HEK293 (cell line): ENCODE data around the gene MAPK9.
A peak's percentile ranks its signal among the peaks of the same experiment; 100 is the strongest.
"Not testable (repeated sequence)": the region's sequence is repeated elsewhere in the genome, so short reads cannot be mapped to it uniquely, and the experiment has no call there.

Experiments used
- CTCF ChIA-PET: fragments of 350-600 bp; formaldehyde crosslinking; extraction: SDS; loops from one replicate; lab custom pipeline; 2021; ENCODE audit warnings: antibody characterized with exemption; lab: Yijun Ruan, JAX
- POLR2A ChIA-PET: fragments of 300-600 bp; formaldehyde crosslinking; extraction: SDS; loops from one replicate; lab custom pipeline; 2020; ENCODE audit warnings: antibody characterized with exemption, inconsistent platforms; lab: Yijun Ruan, JAX
- H3K27ac ChIP-seq: fragments of 200-500 bp; sonication (Bioruptor generic); 2 replicates; pipeline ENCODE4 v1.5.1; 2014; ENCODE audit warnings: low read depth, low read length, control low read depth, inconsistent platforms; ENCODE audit errors: extremely low read depth
- H3K36me3 ChIP-seq, 2 experiments: fragments of 200-500 bp in 1 of 2; sonication (Bioruptor generic) in 1 of 2; 1 replicate in 1 of 2; 2 replicates in 1 of 2; pipeline ENCODE4 v1.5.1; 2014 to 2017; ENCODE audit warnings: inconsistent platforms in 2 of 2, low read length in 2 of 2; ENCODE audit not compliant: control insufficient read depth in 2 of 2, insufficient read depth in 1 of 2
- H3K4me1 ChIP-seq: fragments of 200-500 bp; sonication (Bioruptor generic); 2 replicates; pipeline ENCODE4 v1.5.1; 2014; ENCODE audit warnings: mild to moderate bottlenecking, low read length, inconsistent platforms; ENCODE audit not compliant: control insufficient read depth, insufficient read depth
- H3K4me3 ChIP-seq: 2 replicates; pipeline ENCODE4 v1.5.1; 2011; ENCODE audit warnings: low read depth, mild to moderate bottlenecking, control low read depth, low read length, moderate library complexity
- H3K9me3 ChIP-seq: fragments of 200-500 bp; sonication (Bioruptor generic); 2 replicates; pipeline ENCODE4 v1.5.1; 2014; ENCODE audit warnings: low read depth, low read length, inconsistent platforms; ENCODE audit not compliant: control insufficient read depth, insufficient read depth
- BCL11A ChIP-seq: fragments of 450-650 bp; formaldehyde crosslinking; IDR thresholded peaks from 2 replicates; pipeline ENCODE4 v1.5.1; 2016; ENCODE audit warnings: low read depth, missing biosample characterization, missing genetic modification characterization
- GFI1B ChIP-seq: fragments of 450-650 bp; formaldehyde crosslinking; IDR thresholded peaks from 2 replicates; pipeline ENCODE4 v1.5.1; 2016; ENCODE audit warnings: missing biosample characterization, missing genetic modification characterization
- GLIS2 ChIP-seq: fragments of 450-650 bp; formaldehyde crosslinking; IDR thresholded peaks from 2 replicates; pipeline ENCODE4 v1.5.1; 2016; ENCODE audit warnings: missing biosample characterization, missing genetic modification characterization
- SP2 ChIP-seq: fragments of 450-650 bp; formaldehyde crosslinking; IDR thresholded peaks from 2 replicates; pipeline ENCODE4 v1.5.1; 2016; ENCODE audit warnings: missing biosample characterization, missing genetic modification characterization
- ZBTB10 ChIP-seq: fragments of 450-650 bp; formaldehyde crosslinking; IDR thresholded peaks from 2 replicates; pipeline ENCODE4 v1.5.1; 2016; ENCODE audit warnings: missing biosample characterization, missing genetic modification characterization
- ZNF10 ChIP-seq: fragments of 450-650 bp; formaldehyde crosslinking; IDR thresholded peaks from 2 replicates; pipeline ENCODE4 v1.5.1; 2017; ENCODE audit warnings: missing biosample characterization, missing genetic modification characterization
- ZNF157 ChIP-seq: fragments of 450-650 bp; formaldehyde crosslinking; IDR thresholded peaks from 2 replicates; pipeline ENCODE4 v1.5.1; 2016; ENCODE audit warnings: missing biosample characterization, missing genetic modification characterization
- ZNF18 ChIP-seq: fragments of 450-650 bp; formaldehyde crosslinking; IDR thresholded peaks from 2 replicates; pipeline ENCODE4 v1.5.1; 2016; ENCODE audit warnings: missing biosample characterization, missing genetic modification characterization
- ZNF2 ChIP-seq: fragments of 450-650 bp; formaldehyde crosslinking; IDR thresholded peaks from 2 replicates; pipeline ENCODE4 v1.5.1; 2016; ENCODE audit warnings: missing biosample characterization, missing genetic modification characterization
- ZNF202 ChIP-seq: fragments of 450-650 bp; formaldehyde crosslinking; IDR thresholded peaks from 2 replicates; pipeline ENCODE4 v1.5.1; 2016; ENCODE audit warnings: missing biosample characterization, missing genetic modification characterization, borderline replicate concordance
- ZNF223 ChIP-seq: fragments of 450-650 bp; formaldehyde crosslinking; IDR thresholded peaks from 2 replicates; pipeline ENCODE4 v1.5.1; 2016; ENCODE audit warnings: missing biosample characterization, missing genetic modification characterization
- ZNF239 ChIP-seq: fragments of 450-650 bp; formaldehyde crosslinking; IDR thresholded peaks from 2 replicates; pipeline ENCODE4 v1.5.1; 2016; ENCODE audit warnings: missing biosample characterization, missing genetic modification characterization
- ZNF274 ChIP-seq, 2 experiments: fragments of 200-500 bp in 1 of 2; fragments of 450-650 bp in 1 of 2; sonication (Bioruptor generic) in 1 of 2; formaldehyde crosslinking in 1 of 2; IDR thresholded peaks; 2 replicates each; pipeline versions ENCODE4 v1.5.1 to v1.6.1; 2014 to 2016; ENCODE audit warnings: borderline replicate concordance in 1 of 2, inconsistent platforms in 1 of 2, low read length in 1 of 2, missing biosample characterization in 1 of 2, missing genetic modification characterization in 1 of 2
- ZNF366 ChIP-seq: fragments of 450-650 bp; formaldehyde crosslinking; conservative IDR thresholded peaks from 2 replicates; pipeline ENCODE4 v1.5.1; 2016; ENCODE audit warnings: missing biosample characterization, missing genetic modification characterization
- ZNF398 ChIP-seq: fragments of 450-650 bp; formaldehyde crosslinking; IDR thresholded peaks from 2 replicates; pipeline ENCODE4 v1.5.1; 2017; ENCODE audit warnings: missing biosample characterization, missing genetic modification characterization
- ZNF426 ChIP-seq: fragments of 450-650 bp; formaldehyde crosslinking; IDR thresholded peaks from 2 replicates; pipeline ENCODE4 v1.5.1; 2017; ENCODE audit warnings: missing biosample characterization, missing genetic modification characterization, mild to moderate bottlenecking, inconsistent platforms, moderate library complexity
- ZNF514 ChIP-seq: fragments of 450-650 bp; formaldehyde crosslinking; IDR thresholded peaks from 2 replicates; pipeline ENCODE4 v1.5.1; 2016; ENCODE audit warnings: missing biosample characterization, missing genetic modification characterization
- ZNF521 ChIP-seq: fragments of 450-650 bp; formaldehyde crosslinking; IDR thresholded peaks from 2 replicates; pipeline ENCODE4 v1.5.1; 2017; ENCODE audit warnings: missing biosample characterization, mild to moderate bottlenecking, missing genetic modification characterization
- ZNF600 ChIP-seq: fragments of 450-650 bp; formaldehyde crosslinking; IDR thresholded peaks from 2 replicates; pipeline ENCODE4 v1.5.1; 2016; ENCODE audit warnings: missing biosample characterization, missing genetic modification characterization
- ZNF654 ChIP-seq: fragments of 450-650 bp; formaldehyde crosslinking; IDR thresholded peaks from 2 replicates; pipeline ENCODE4 v1.5.1; 2016; ENCODE audit warnings: low read depth, missing biosample characterization, missing genetic modification characterization
- ZNF707 ChIP-seq: fragments of 450-650 bp; formaldehyde crosslinking; IDR thresholded peaks from 2 replicates; pipeline ENCODE4 v1.5.1; 2016; ENCODE audit warnings: missing biosample characterization, missing genetic modification characterization
- ZSCAN18 ChIP-seq: fragments of 450-650 bp; formaldehyde crosslinking; IDR thresholded peaks from 2 replicates; pipeline ENCODE4 v1.5.1; 2016; ENCODE audit warnings: missing biosample characterization, missing genetic modification characterization

The MAPK9 gene

GRCh38 chr5:180210961-180211760, 80.7 kb downstream of the MAPK9 start:
- ChIA-PET POLR2A (no interaction called here), CTCF (interaction anchor here (0.6 to 3.5 kb wide), 3 partner anchors 10 to 161 kb away, joined by 3 to 10 read pairs (median 3); no protein-coding TSS in a partner anchor)
- H3K36me3 ChIP-seq = no peaks in the 10 kb centered on the region
- H3K27ac ChIP-seq = no peak overlapping the region
- no peak overlapping the region for H3K4me3 ChIP-seq
- no peaks in the 10 kb centered on the region; the same call in 1 of the 2 replicates for H3K4me1 ChIP-seq
- H3K9me3 ChIP-seq = no peaks in the 10 kb centered on the region
- TF ChIP-seq ZNF398 (tag by site-specific recombination) (no peak), ZNF157 (no peak), ZNF2 (tag by site-specific recombination) (no peak), ZNF521 (tag by site-specific recombination) (no peak), ZNF707 (no peak)

- POLR2A ChIA-PET = interaction anchor here (0.7 kb wide), 2 partner anchors 71 to 203 kb away, joined by 3 read pairs; no protein-coding TSS in a partner anchor
- H3K4me3 ChIP-seq, H3K36me3 ChIP-seq, H3K4me1 ChIP-seq: not testable (repeated sequence)
- 0 out of 2 replicates have a peak, but pooled peaks have one; percentile 40 for TF ChIP-seq ZNF10 (tag by site-specific recombination)
- peak; percentile 36; the same call in 1 of the 2 replicates for TF ChIP-seq ZNF600 (tag by site-specific recombination)
- TF ChIP-seq SP2 (tag by site-specific recombination) = peak; percentile 23
- peak; percentile 90 for TF ChIP-seq ZNF223
- TF ChIP-seq, all 188 proteins: peak for 4; not testable (repeated sequence) for 184
- H3K9me3 ChIP-seq, H3K27ac ChIP-seq: not testable (repeated sequence)
- CTCF ChIA-PET = interaction anchor here (1.1 to 3.5 kb wide), 5 partner anchors 9 to 118 kb away, joined by 3 to 10 read pairs (median 7); no protein-coding TSS in a partner anchor
Observed at GRCh38 chr5:180210077-180210476, 81.8 kb downstream of the MAPK9 start.

- Histone ChIP-seq H3K4me1 (no peaks in the 10 kb centered on the region; the same call in 1 of the 2 replicates), H3K36me3 (no peaks in the 10 kb centered on the region), H3K27ac (peak within 1 kb of the TSS; percentile 9; the same call in 1 of the 2 replicates), H3K4me3 (peak within 1 kb of the TSS; percentile 47)
- ChIA-PET CTCF (interaction anchor here (0.5 to 3.5 kb wide), 16 partner anchors 8 to 354 kb away, joined by 3 to 10 read pairs (median 3); partner anchors contain the start of gene MAPK9), POLR2A (interaction anchor here (0.7 to 1.5 kb wide), 2 partner anchors 70 to 80 kb away, joined by 3 to 4 read pairs; no protein-coding TSS in a partner anchor)
- TF ChIP-seq ZNF274 (IDR thresholded peaks at IDR 0.05; ENCODE audit: low read length) (no peak), ZNF274 (tag by site-specific recombination; IDR thresholded peaks at IDR 0.05; ENCODE audit: borderline replicate concordance) (no peak), ZBTB10 (tag by site-specific recombination) (0 out of 2 replicates have a peak, but pooled peaks have one; percentile 39), ZNF514 (tag by site-specific recombination) (no peak), ZNF239 (no peak), ZNF202 (tag by site-specific recombination) (no peak), GFI1B (tag by site-specific recombination) (no peak), ZNF18 (no peak), BCL11A (tag by site-specific recombination) (no peak), ZSCAN18 (no peak), ZNF654 (tag by site-specific recombination) (no peak), GLIS2 (tag by site-specific recombination) (peak; percentile 35; the same call in 1 of the 2 replicates), ZNF366 (tag by site-specific recombination) (no peak), ZNF426 (tag by site-specific recombination) (no peak)
- TF ChIP-seq, all 188 proteins: peak for 2
- H3K9me3 ChIP-seq = no peaks in the 10 kb centered on the region
Observed at GRCh38 chr5:180209137-180209581, 82.7 kb downstream of the MAPK9 start, which contains the start of gene RASGEF1C. Gene RASGEF1C, minus strand, starts transcription at chr5:180209211. Its CDS starts 71,159 bp downstream, at chr5:180138052.
